ENCODE results near the gene RASL12.
"Not testable (repeated sequence)": the region's sequence is repeated elsewhere in the genome, so short reads cannot be mapped to it uniquely, and the experiment has no call there.

RASL12 gene

DNA sequence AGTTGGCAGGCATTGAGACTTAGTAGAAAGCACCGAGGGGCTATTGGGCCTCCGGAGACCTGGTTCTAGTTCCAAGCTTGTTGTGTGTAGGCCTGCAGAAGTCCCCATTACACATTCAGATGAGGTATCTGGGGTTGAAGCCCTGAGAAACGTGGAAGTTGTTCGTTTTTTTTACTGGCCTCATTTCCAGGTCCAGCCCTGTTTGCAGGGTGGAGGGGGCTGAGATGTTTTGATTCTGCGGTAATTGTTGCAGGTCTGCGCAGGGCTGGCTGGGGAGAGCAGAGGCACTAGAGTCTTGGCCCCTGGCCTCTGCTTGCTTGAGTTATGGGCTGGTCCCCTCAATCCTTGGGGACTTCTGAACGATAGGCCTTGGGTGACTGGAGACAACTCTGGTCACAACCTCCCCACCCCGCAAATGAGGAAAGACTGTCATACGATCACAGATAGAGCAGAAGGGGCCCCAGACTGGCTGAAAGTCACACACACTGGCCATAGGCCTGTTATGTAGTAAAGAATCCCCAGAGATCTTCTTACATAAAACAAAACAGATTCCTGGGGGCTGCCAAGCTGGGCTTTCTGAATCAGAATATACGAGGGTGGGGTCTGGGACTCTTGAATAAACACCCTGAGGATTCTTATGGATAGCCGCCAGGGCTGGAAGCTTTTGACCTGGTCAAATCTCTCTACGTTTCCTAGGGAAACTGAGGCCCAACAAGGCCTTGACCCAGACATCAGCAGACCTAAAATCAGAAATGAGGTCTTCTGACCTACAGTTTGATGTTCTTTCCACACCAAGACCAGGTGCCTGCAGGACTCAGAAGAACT is 24.4 kb upstream of the RASL12 start:
- no peak for FAIRE-seq

DNA sequence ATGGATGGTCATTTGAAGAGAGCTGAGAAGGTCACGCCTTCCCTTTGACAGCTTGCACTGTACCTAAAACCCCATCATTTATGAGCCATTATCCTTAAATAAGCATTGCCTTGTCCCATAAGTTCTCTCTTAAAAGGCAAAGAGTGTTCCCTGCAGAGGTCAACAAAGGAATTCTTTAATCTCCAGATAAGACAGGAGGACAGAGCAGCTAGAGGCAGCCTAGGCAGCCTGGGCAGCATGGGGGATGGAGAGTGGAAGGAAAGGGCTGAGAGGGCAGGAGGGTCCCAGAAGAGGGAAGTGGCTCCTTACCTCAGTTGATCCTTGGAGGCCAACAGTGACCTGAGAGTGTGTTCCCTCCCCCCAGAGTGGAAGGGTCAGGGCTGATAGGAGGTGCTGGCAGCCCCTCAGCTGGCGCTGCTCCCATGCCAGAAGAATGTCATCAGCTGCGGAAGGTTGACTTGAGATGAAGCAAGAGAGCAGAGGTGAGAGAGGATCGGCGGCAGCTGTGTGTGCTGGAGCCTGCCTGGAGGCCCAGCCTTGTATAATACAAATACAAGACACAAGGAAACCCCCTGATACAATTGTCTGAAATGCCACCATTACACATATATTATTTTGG is 21.5 kb upstream of the RASL12 start:
- FAIRE-seq = no peak

DNA sequence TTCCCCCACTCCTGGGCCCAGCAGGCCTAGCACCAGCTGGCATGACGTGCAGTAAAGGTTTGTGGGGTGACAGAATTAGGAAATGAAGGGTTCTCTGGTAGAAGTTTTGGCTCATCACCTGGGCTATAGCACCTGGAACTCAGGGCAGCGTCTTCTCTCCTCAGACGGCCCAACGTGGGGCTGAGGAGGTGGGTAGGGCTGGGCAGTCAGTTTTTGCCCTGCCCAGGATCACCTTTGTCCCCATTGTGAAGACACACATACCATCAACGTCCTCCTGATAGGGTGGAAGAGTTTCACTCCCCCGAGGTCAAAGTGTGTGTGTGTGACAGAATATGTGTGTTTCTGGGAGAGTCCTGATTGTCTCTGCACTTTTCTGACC is 20.8 kb upstream of the RASL12 start:
- FAIRE-seq = no peak

DNA sequence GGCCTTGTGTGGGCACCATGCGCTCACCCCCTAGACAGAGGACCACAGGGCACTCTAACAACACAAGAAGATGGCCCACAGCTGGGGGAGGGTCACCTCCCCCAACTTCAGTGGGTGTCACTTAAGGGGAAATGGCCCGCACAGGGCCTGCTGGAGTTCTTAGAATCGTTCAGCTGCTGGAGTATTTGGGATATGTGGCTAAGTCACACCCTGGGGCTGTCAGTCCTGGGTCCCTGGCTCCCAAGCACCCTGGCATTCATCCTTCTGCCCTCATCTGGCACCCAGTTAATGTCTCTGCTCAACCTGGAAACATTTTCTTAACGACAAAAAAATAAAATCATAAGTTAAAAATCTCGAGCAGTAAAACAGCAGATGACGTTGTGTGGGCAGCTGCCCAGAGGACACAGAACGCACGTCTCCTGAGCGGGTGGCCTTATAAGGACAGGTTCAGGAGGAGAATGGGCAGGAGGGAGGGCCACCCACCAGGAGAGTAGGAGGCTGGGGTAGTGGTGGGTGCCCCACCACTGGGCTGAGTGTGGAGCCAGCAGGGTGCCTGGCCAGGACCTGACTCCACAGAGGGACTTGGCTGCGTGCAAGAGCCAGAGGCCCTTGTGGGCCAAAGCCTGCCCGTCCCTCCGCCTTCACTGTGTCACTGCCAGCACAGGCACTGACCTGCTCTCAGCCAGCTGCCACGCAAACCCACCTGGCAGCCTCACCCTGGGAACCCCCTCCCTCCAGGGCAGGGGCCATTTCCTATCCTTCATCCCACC is 20.3 kb upstream of the RASL12 start:
- no peak for FAIRE-seq

DNA sequence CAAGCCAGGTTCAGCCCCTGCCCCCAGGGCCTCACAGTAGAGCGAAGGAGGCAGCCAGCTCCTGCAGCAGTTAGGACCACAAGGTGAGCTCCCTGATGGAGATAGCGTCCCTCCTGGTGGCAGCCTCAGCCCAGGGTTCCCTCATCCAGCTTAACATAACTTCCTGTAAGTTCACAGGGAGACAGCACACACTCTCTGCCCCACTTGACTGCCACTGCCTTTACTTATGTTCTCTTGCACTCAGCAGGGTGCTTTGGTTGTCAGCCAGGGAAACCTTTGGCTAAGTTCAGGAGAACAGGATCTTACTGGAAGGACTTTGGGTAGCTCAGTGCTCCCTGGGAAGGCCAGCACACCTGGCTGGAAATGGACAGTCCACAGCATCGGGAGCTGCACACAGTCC is 19.6 kb upstream of the RASL12 start:
- no peak for FAIRE-seq

DNA sequence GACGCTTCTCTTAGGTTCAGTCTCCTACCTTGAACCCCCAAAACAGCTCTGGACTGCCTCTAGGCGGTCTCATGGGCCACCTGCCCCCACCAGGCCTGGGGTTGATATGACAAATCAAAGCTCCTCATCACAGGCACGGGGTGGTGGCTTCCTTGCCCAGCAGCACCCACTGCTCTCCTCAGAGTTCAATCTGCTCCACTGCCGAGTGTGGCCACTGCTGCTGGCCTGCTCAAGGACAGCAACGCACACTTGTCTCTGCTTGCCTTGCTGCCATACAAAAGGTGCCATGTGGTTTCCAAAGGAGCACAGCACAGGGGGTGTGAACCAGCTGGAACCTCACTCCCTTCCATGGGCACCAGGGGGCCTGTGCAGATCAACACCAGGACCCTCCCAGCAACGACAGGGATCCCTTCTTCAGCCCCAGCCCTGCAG is 18.9 kb upstream of the RASL12 start:
- FAIRE-seq = no peak

DNA sequence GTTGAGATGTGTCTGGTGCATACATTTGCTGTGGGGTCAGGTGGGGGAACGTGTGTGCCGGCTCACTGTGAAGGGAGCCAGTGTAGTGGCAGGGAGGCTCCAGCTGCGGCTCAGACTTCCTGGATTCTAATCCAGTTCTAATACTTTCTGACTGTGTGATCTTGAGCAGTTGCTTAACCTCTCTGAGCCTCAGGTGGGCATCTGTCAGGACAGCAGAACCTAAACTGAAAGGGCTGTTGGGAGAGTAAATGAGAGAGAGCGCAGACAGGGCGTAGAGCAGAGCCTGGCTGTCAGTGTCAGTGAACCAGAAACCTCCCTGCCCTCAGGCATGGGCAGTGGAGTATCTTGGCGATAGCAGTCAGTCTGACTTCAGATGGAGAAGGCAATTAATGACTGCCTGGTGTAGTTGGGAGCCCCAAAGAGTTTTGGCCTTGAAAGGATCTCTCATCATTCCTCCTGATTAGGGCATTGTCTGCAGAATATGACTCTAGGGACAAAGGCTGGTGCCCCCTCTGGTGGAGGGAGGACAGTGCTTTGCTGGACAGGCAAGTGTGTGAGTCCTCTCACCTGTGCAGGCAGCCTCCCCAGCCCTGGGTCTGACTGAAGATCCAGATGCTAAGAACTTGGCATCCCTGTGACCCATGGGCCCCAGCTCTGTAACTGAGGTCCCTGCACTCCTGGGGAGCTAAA is 18.3 kb upstream of the RASL12 start:
- FAIRE-seq = no peak

DNA sequence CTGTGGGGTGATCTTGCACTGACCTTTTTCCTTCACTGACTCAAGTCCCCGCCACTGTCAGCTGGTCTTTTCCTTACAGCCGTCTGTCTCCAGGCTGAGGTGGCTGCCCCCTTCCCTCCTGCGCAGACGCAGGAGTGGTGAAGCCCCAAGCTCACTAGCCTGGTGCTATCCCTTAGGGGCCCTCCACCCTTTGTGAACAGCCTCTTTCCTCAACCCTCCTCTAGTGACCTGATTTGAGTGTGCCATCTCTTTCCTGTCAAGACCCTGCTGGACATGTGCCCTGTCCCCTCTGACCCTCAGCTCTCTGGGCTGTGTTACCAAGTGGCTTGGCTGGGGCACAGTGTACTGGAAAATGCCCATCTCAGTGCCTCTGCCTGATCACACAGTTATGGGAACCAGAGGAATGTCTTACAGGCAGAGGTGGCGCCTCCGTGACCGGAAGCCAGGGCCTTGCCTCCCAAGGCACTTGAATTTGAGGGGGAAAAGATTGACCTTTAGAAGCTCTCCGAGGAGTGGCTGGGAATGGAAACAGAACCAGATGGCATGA is 17.5 kb upstream of the RASL12 start:
- no peak for FAIRE-seq

DNA sequence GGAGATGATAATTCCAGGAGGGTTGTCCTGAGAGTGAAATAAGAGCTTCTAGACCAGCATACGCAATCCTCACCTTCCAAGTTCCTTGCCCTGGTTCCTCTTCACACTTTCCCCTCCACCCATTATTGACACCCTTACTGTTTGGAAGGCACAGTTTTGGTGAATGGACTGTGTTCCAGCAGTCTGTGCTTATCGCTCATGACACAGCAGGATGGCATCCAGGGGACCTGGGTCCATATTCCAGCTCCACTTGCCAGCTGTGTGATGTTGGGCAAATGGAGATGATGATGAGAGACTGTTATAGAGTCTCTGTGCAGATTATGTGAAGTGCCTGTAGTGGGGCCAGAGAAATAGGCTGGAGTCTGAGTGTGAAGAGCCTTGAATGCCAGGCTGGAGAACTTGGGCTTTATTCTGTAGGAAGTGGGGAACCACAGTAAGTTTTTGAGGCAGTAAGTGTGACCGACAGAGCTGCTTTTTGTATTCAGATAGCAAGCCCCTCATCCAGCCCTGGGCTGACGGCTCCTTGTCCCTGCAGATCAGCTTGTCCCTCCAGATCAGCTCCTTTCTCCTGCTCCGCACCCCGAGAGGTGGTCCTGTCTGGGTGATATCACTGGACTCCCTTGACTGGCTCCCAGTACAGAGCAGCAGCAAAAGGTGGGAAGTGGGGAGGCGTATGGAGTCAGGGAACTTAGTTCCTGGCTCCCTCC is 16.9 kb upstream of the RASL12 start:
- FAIRE-seq = no peak

DNA sequence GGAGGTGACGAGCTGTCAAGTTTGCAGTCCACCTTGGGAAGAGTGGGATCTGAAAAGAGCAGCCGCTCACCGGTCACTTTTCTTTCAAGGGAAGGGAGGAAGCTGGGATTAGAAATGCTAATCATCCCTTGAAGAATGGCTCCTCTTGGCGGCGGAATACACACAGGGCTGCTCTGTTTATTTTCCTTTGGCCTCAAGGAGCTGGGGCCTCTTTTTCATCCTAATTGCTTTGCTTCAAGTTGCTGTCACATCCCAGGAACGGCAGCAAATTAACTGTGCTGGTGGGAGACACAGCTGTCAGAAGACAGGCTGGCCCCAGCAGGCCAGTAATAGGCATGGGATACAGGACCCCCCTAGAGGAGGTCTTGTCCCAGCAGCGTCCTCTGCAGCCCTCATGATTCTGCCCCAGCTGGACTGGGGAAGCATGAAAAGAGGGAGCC is 15.5 kb upstream of the RASL12 start:
- FAIRE-seq = no peak

DNA sequence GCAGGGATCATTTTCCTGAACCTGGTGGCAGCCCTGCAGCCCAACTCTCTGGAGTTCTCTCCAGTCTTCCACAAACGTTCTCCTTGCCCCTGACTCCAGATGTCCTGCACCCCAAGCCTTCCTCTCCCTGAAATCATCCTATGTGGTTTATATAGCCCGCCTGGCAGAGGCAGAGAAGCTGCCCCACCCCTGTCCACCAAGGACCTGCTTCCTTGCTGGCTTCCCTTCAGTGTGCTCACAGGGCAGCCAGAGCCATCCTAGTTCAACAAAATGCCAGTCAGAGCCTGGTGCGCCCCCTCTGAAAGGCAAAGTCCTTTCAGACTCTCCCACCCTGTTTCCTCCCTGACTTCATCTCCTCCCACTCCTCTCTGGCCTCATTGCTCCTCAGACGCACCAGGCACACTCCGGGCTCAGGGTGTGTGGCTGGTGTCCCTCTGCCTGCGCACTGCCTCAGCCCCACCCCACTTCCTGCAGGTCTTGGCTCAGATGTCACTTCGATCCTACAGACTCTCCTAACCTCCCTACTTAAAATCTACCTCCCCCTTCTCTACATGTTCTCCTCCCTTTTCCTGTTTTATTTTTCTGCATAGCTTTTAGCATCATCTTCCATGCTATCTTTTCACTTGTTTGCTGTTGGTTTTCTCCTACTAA is 14.6 kb upstream of the RASL12 start:
- FAIRE-seq = no peak

DNA sequence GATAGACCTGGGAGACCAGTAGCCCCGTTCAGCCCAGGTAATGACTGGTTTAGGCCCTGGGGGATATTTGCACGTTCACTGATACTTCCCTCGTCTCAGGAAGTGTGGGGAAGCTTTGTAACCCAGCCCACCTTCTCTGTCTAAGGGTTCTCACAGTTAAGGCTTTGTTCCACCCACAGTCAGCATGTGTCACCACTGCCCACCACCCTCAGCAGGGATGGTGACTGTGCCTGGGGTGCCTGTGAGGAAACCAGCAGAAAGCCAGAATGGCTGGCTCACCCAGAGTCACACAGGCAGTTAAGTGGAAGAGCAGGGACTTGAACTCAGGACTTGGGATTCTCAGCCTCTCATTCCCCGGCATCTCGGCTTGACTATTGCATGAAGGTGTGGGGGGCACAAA is 14.0 kb upstream of the RASL12 start:
- FAIRE-seq = no peak

DNA sequence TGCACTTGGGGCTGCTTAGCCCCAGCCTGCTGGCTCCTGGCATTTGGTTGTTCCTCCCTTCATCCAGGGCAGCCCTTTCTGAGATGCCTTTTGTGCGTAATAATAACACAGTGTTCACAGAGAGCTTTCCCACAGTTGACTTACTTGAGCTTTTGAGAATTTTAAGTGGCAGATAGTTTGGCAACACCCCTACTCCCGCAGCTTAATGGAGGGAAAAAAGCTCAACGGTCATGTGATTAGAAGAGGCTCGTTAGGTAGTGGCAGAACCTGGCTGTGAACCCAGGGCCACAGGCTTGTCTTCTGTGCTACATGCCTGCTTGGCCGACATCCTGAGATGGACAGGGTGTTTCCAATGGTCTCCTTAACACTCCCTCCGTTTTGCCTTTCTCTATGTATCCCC is 13.5 kb upstream of the RASL12 start:
- FAIRE-seq = no peak

DNA sequence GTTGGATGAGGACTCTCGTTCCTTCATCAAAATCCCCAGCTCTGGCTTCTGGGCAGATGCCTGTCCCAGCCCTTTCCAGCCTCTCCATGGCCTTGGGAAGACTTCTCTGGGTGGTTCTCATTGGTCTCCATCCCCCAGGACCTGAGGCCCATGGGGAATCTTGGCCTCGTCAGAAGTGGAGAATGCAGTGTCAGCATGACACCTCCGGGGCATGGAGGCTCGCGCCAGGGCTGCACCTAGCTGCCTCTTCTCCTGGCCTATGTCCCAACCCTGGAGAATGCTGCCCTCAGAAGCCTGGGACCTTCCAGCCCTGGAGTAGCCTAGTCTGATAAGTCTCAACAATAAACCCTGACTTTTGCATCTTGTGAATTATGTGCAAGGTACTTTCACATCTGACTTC is 11.8 kb upstream of the RASL12 start:
- FAIRE-seq = no peak

DNA sequence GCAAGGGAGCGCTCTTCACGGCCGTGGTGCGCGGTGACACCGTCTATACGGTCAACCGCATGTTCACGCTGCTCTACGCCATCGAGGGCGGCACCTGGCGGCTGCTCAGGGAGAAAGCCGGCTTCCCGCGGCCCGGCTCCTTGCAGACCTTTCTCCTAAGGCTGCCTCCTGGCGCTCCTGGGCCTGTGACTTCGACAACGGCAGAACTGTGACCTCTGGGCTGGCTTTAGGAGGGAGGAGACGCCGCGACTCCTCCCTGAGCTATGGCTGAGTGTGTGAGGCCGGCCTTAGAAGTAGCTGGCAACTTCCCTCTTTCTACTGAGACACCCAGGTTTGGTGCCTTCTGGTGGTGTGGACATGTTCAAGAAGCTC is 10.2 kb upstream of the RASL12 start:
- FAIRE-seq = no peak

DNA sequence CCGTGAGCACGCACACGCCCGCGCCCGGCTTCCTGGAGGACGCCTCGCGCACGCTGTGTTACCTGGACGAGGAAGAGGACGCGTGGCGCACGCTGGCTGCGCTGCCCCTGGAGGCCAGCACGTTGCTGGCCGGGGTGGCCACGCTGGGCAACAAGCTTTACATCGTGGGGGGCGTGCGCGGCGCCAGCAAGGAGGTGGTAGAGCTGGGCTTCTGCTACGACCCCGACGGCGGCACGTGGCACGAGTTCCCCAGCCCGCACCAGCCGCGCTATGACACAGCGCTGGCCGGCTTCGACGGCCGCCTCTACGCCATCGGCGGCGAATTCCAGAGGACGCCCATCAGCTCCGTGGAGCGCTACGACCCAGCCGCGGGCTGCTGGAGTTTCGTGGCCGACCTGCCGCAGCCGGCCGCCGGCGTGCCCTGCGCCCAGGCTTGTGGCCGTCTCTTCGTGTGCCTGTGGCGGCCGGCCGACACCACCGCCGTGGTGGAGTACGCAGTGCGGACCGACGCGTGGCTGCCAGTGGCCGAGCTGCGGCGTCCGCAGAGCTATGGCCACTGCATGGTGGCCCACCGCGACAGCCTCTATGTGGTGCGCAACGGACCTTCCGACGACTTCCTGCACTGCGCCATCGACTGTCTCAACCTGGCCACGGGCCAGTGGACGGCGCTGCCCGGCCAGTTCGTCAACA is 9.6 kb upstream of the RASL12 start:
- no peak for FAIRE-seq

DNA sequence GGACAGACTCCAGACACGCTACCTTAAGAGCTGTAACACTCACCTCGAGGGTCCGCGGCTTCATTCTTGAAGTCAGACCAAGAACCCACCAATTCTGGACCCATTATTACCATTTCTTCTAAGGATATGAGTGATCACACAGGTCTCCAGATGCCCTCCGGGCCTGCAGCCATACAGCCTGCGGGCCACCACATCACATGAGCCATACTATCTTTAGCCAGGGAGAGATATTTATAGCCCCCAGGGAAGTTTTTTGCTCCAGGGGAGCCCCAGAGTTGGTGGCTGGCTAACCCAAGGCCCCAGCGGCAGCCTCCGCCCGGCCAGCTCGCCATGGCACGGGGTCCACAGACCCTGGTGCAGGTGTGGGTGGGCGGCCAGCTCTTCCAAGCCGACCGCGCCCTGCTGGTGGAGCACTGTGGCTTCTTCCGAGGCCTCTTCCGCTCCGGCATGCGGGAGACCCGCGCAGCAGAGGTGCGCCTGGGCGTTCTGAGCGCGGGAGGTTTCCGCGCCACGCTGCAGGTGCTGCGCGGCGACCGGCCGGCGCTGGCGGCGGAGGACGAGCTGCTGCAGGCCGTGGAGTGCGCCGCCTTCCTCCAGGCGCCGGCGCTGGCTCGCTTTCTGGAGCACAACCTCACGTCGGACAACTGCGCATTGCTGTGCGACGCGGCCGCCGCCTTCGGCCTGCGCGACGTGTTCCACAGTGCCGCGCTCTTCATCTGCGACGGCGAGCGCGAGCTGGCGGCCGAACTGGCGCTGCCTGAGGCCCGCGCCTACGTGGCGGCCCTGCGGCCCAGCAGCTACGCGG is 8.9 kb upstream of the RASL12 start, which contains the start of gene KBTBD13:
KBTBD13 (plus strand) TSS at position 261 of the 805 bp plus-strand sequence; CDS start at position 331, 70 bp downstream.
- FAIRE-seq = no peak

DNA sequence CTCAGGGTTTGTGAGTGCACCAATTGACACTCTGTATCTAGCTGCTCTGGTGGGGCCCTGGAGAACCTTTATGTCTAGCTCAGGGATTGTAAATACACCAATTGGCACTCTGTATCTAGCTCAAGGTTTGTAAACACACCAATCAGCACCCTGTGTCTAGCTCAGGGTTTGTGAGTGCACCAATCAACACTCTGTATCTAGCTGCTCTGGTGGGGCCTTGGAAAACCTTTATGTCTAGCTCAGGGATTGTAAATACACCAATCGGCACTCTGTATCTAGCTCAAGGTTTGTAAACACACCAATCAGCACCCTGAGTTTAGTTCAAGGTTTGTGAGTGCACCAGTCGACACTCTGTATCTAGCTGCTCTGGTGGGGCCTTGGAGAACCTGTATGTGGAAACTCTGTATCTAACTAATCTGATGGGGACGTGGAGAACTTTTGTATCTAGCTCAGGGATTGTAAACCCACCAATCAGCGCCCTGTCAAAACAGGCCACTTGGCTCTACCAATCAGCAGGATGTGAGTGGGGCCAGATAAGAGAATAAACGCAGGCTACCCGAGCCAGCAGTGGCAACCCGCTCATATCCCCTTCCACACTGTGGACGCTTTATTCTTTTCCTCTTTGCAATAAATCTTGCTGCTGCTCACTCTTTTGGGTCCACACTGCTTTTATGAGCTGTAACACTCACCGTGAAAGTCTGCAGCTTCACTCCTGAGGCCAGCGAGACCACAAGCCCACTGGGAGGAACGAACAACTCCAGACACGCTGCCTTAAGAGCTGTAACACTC is 8.0 kb upstream of the RASL12 start:
- FAIRE-seq = not testable (repeated sequence)

DNA sequence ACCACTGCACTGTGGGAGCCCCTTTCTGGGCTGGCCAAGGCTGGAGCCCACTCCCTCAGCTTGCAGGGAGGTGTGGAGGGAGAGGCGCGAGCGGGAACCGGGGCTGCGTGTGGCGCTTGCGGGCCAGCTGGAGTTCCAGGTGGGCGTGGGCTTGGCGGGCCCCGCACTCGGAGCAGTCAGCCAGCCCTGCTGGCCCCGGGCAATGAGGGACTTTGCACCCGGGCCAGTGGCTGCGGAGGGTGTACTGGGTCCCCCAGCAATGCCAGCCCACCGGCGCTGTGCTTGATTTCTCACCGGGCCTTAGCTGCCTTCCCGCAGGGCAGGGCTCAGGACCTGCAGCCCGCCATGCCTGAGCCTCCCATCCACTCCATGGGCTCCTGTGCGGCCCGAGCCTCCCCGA is 7.2 kb upstream of the RASL12 start:
- not testable (repeated sequence) for FAIRE-seq
